Measurements from ENCODE around the gene PTGFRN.
"Not testable (repeated sequence)": the region's sequence is repeated elsewhere in the genome, so short reads cannot be mapped to it uniquely, and the experiment has no call there.

The PTGFRN gene

GRCh38 chr1:116916533-116917445, 7.1 kb downstream of the PTGFRN start:
- DNase-seq = no peak

- DNase-seq = no peak
Observed at GRCh38 chr1:116918714-116919357, 9.1 kb downstream of the PTGFRN start.

GRCh38 chr1:116919802-116920201, 10.1 kb downstream of the PTGFRN start:
- peak; percentile 21 for DNase-seq

- no peak for DNase-seq
Observed at GRCh38 chr1:116920211-116920610, 10.5 kb downstream of the PTGFRN start.

GRCh38 chr1:116921301-116921885, 11.7 kb downstream of the PTGFRN start:
- DNase-seq = no peak

- no peak for DNase-seq
Observed at GRCh38 chr1:116921937-116922336, 12.2 kb downstream of the PTGFRN start.

GRCh38 chr1:116923421-116923820, 13.7 kb downstream of the PTGFRN start:
- DNase-seq = no peak

GRCh38 chr1:116927049-116927798, 17.5 kb downstream of the PTGFRN start:
- no peak for DNase-seq

- DNase-seq = no peak
Observed at GRCh38 chr1:116929961-116930592, 20.4 kb downstream of the PTGFRN start.

- no peak for DNase-seq
Observed at GRCh38 chr1:116931016-116931918, 21.6 kb downstream of the PTGFRN start.

GRCh38 chr1:116933606-116934515, 24.1 kb downstream of the PTGFRN start:
- no peak for DNase-seq

GRCh38 chr1:116934586-116935207, 25.0 kb downstream of the PTGFRN start:
- no peak for DNase-seq

- no peak for DNase-seq
Observed at GRCh38 chr1:116938216-116938615, 28.5 kb downstream of the PTGFRN start.

- not testable (repeated sequence) for DNase-seq
Observed at GRCh38 chr1:116939780-116940543, 30.2 kb downstream of the PTGFRN start.

GRCh38 chr1:116940814-116941599, 31.3 kb downstream of the PTGFRN start:
- no peak for DNase-seq

GRCh38 chr1:116941670-116942069, 32.0 kb downstream of the PTGFRN start:
- no peak for DNase-seq

GRCh38 chr1:116942344-116942743, 32.6 kb downstream of the PTGFRN start:
- DNase-seq = no peak

GRCh38 chr1:116943438-116943837, 33.7 kb downstream of the PTGFRN start:
- DNase-seq = no peak

All from SHP77 treated with DMSO at 0.1 percent for 48 hours (cell line).